CD4-positive, alpha-beta memory T cell (primary cell): ENCODE results near the gene DGKH. TPM values are rescaled to one million over a fixed set of nuclear protein-coding genes. Genes with fewer than 3 reads are reported as not detected.

ENCODE experiments used
- CTCF ChIA-PET: fragments of 350-600 bp; sonication (Branson Sonifier 250); formaldehyde crosslinking; loops from one replicate; lab custom pipeline; 2021; ENCODE audit warnings: inconsistent platforms; ENCODE audit not compliant: partially characterized antibody; lab: Charles Lee
- POLR2A ChIA-PET: fragments of 350-600 bp; sonication (Branson Sonifier 250); formaldehyde crosslinking; loops from one replicate; lab custom pipeline; 2021; ENCODE audit not compliant: partially characterized antibody; lab: Charles Lee
- DNase-seq, 5 donors: peaks; one replicate each; pipeline versions ENCODE4 v3.0.0 to v3.0.0-alpha.2; 2020 to 2022; ENCODE audit warnings: mixed read lengths in 1 of 5
- H3K27ac ChIP-seq: one replicate; pipeline ENCODE4 v1.7.0; 2013; ENCODE audit warnings: low read depth, low read length
- H3K27me3 ChIP-seq: 2 replicates; pipeline ENCODE4 v1.7.0; 2013; ENCODE audit warnings: mild to moderate bottlenecking, low read length, moderate library complexity; ENCODE audit not compliant: insufficient read depth
- H3K36me3 ChIP-seq: 2 replicates; pipeline ENCODE4 v1.7.0; 2013; ENCODE audit warnings: mild to moderate bottlenecking, low read length, moderate library complexity; ENCODE audit not compliant: insufficient read depth
- H3K4me1 ChIP-seq: 2 replicates; pipeline ENCODE4 v1.7.0; 2013; ENCODE audit warnings: mild to moderate bottlenecking, low read length, moderate library complexity; ENCODE audit not compliant: insufficient read depth
- H3K4me3 ChIP-seq, 2 donors: one replicate each; pipeline ENCODE4 v1.7.0; 2013; ENCODE audit warnings: low read length in 2 of 2, mild to moderate bottlenecking in 1 of 2
- H3K9me3 ChIP-seq, 2 donors: one replicate each; pipeline ENCODE4 v1.7.0; 2013; ENCODE audit warnings: low read length in 2 of 2, control low read depth in 1 of 2; ENCODE audit not compliant: control insufficient read depth in 1 of 2
- H3K27ac Mint-ChIP-seq, 7 donors: one replicate each; pipeline ENCODE4 v1.8.0; 2020 to 2021; ENCODE audit warnings: mixed read lengths in 7 of 7, mild to moderate bottlenecking in 6 of 7, inconsistent platforms in 3 of 7, moderate library complexity in 3 of 7
- H3K27me3 Mint-ChIP-seq, 2 donors: one replicate each; pipeline ENCODE4 v1.8.0; 2020 to 2021; ENCODE audit warnings: mixed read lengths in 2 of 2
- H3K36me3 Mint-ChIP-seq, 2 donors: one replicate each; pipeline ENCODE4 v1.8.0; 2020 to 2021; ENCODE audit warnings: mixed read lengths in 2 of 2, inconsistent platforms in 1 of 2, mild to moderate bottlenecking in 1 of 2
- H3K4me1 Mint-ChIP-seq, 4 donors: one replicate each; pipeline ENCODE4 v1.8.0; 2020 to 2021; ENCODE audit warnings: mixed read lengths in 4 of 4, mild to moderate bottlenecking in 1 of 4
- H3K4me3 Mint-ChIP-seq, 8 donors: one replicate each; pipeline ENCODE4 v1.8.0; 2020 to 2021; ENCODE audit warnings: mixed read lengths in 8 of 8, mild to moderate bottlenecking in 7 of 8, moderate library complexity in 6 of 8, inconsistent platforms in 3 of 8
- H3K9me3 Mint-ChIP-seq, 8 donors: one replicate each; pipeline ENCODE4 v1.8.0; 2020 to 2021; ENCODE audit warnings: mixed read lengths in 8 of 8, mild to moderate bottlenecking in 5 of 8, inconsistent platforms in 3 of 8, moderate library complexity in 1 of 8
- intact Hi-C: fragments of 100-400 bp; cut with micrococcal nuclease; formaldehyde crosslinking; loops from one replicate; pipeline ENCODE4 v1.15.1; 2023
- polyA plus RNA-seq, 2 donors: library from polyadenylated mRNA; unstranded; fragments of 300-500 nt; fragmentation: Illumina TruSeq; gene quantifications; one replicate each; pipeline ENCODE4 v1.2.3, GENCODE V29; 2021
- total RNA-seq, 2 experiments: library from RNA; stranded (reverse); gene quantifications; one replicate each; pipeline ENCODE4 v1.2.3, GENCODE V29; 2021

The DGKH gene
- total and polyA plus RNA-seq, 4 experiments from 2014 or later = 2.1 to 11.6 (median 6.6) TPM

GRCh38 chr13:42272115-42272803, 223.8 kb downstream of the DGKH start, which contains the start of gene AKAP11:
Gene AKAP11, plus strand, starts transcription at chr13:42272152. Its CDS starts 14,197 bp downstream, at chr13:42286349.
- Mint-ChIP-seq H3K9me3 (no peaks in the 10 kb centered on the region), H3K4me1 (peaks cover 38 to 67% (median 51%) of the 10 kb centered on the region in 4 donors), H3K4me3 (peak within 1 kb of the TSS; percentile 93 to 99 (median 97)), H3K27me3 (no peaks in the 10 kb centered on the region), H3K27ac (peak within 1 kb of the TSS; percentile 98 to 99 (median 98)), H3K36me3 (peaks cover 0 to 6% of the 10 kb centered on the region in 2 donors)
- Histone ChIP-seq H3K9me3 (no peaks in the 10 kb centered on the region), H3K4me1 (peaks cover 54% of the 10 kb centered on the region), H3K4me3 (peak within 1 kb of the TSS; percentile 82 to 93), H3K36me3 (no peaks in the 10 kb centered on the region), H3K27ac (peak within 1 kb of the TSS; percentile 94), H3K27me3 (no peaks in the 10 kb centered on the region)
- ChIA-PET POLR2A (interaction anchor here (0.7 to 2.7 kb wide), 19 partner anchors 16 to 1212 kb away, joined by 3 to 19 read pairs (median 3); partner anchors contain the start of genes EPSTI1, KBTBD6, MTRF1 and RGCC), CTCF (interaction anchor here (1.0 to 1.1 kb wide), 4 partner anchors 11 to 301 kb away, joined by 3 to 5 read pairs (median 3); no protein-coding TSS in a partner anchor)
- intact Hi-C loops = loop anchor here (1.0 to 10.0 kb wide), 8 partner anchors 83 to 1210 kb away; partner anchors contain the start of genes DNAJC15, KBTBD6, MTRF1 and VWA8
- peak in 2 of 5 donors; percentile 51 to 61 for DNase-seq

- peak overlapping the region; percentile 72 to 98 (median 96) for H3K4me3 Mint-ChIP-seq
Observed at GRCh38 chr13:42272804-42273175, 224.3 kb downstream of the DGKH start.

GRCh38 chr13:42274386-42275097, 226.1 kb downstream of the DGKH start:
- ChIA-PET CTCF (no interaction called here), POLR2A (no interaction called here)
- Mint-ChIP-seq H3K27me3 (no peaks in the 10 kb centered on the region), H3K4me3 (peak overlapping the region; percentile 44 to 96 (median 80)), H3K4me1 (peaks cover 50 to 77% (median 62%) of the 10 kb centered on the region in 4 donors), H3K9me3 (no peaks in the 10 kb centered on the region), H3K36me3 (peaks cover 0 to 6% of the 10 kb centered on the region in 2 donors), H3K27ac (peak overlapping the region; percentile 84 to 99 (median 87))
- peaks cover 77% of the 10 kb centered on the region for H3K4me1 ChIP-seq
- no peaks in the 10 kb centered on the region for H3K9me3 ChIP-seq
- intact Hi-C loops = loop anchor here (5.0 to 10.0 kb wide), 7 partner anchors 80 to 1212 kb away; partner anchors contain the start of genes KBTBD6, MTRF1, VWA8 and WBP4
- H3K27me3 ChIP-seq = no peaks in the 10 kb centered on the region
- peak overlapping the region in 1 of 2 donors; percentile 12 for H3K4me3 ChIP-seq
- peak overlapping the region; percentile 37 for H3K27ac ChIP-seq
- no peak for DNase-seq
- H3K36me3 ChIP-seq = no peaks in the 10 kb centered on the region

More at GRCh38 chr13:42272804-42273175, 224.3 kb downstream of the DGKH start:
- peak in 4 of 5 donors; percentile 20 to 26 (median 26) for DNase-seq
- peaks cover 0 to 6% of the 10 kb centered on the region in 2 donors for H3K36me3 Mint-ChIP-seq
- H3K27ac Mint-ChIP-seq = peak overlapping the region; percentile 95 to 99 (median 98)
- H3K4me1 ChIP-seq = peaks cover 59% of the 10 kb centered on the region
- H3K27me3 Mint-ChIP-seq = no peaks in the 10 kb centered on the region
- no peaks in the 10 kb centered on the region for H3K9me3 ChIP-seq
- H3K9me3 Mint-ChIP-seq = no peaks in the 10 kb centered on the region
- POLR2A ChIA-PET = interaction anchor here (0.7 to 2.7 kb wide), 11 partner anchors 19 to 815 kb away, joined by 3 to 19 read pairs (median 4); partner anchors contain the start of genes EPSTI1, RGCC and VWA8
- intact Hi-C loops = loop anchor here (1.0 to 10.0 kb wide), 8 partner anchors 82 to 1210 kb away; partner anchors contain the start of genes DNAJC15, KBTBD6, MTRF1 and VWA8
- H3K36me3 ChIP-seq = no peaks in the 10 kb centered on the region
- no peaks in the 10 kb centered on the region for H3K27me3 ChIP-seq
- peak overlapping the region; percentile 80 to 85 for H3K4me3 ChIP-seq
- peak overlapping the region; percentile 94 for H3K27ac ChIP-seq
- CTCF ChIA-PET = interaction anchor here (0.7 to 1.1 kb wide), 3 partner anchors 11 to 206 kb away, joined by 3 to 5 read pairs (median 3); no protein-coding TSS in a partner anchor
- H3K4me1 Mint-ChIP-seq = peaks cover 43 to 73% (median 56%) of the 10 kb centered on the region in 4 donors

GRCh38 chr13:42275098-42275471, 226.6 kb downstream of the DGKH start:
- H3K27me3 Mint-ChIP-seq = no peaks in the 10 kb centered on the region
- peak overlapping the region; percentile 62 to 99 (median 92) for H3K27ac Mint-ChIP-seq
- Histone ChIP-seq H3K27me3 (no peaks in the 10 kb centered on the region), H3K4me1 (peaks cover 82% of the 10 kb centered on the region), H3K27ac (peak overlapping the region; percentile 37), H3K4me3 (peak overlapping the region in 1 of 2 donors; percentile 12), H3K9me3 (no peaks in the 10 kb centered on the region), H3K36me3 (no peaks in the 10 kb centered on the region)
- DNase-seq = peak in 1 of 5 donors; percentile 9
- peaks cover 50 to 77% (median 62%) of the 10 kb centered on the region in 4 donors for H3K4me1 Mint-ChIP-seq
- ChIA-PET POLR2A (no interaction called here), CTCF (no interaction called here)
- H3K9me3 Mint-ChIP-seq = no peaks in the 10 kb centered on the region
- intact Hi-C loops = loop anchor here (10.0 kb wide), 3 partner anchors 80 to 1010 kb away; partner anchors contain the start of genes MTRF1 and VWA8
- H3K36me3 Mint-ChIP-seq = peaks cover 0 to 6% of the 10 kb centered on the region in 2 donors
- peak overlapping the region in 7 of 8 donors; percentile 18 to 96 (median 75) for H3K4me3 Mint-ChIP-seq

- peaks cover 0 to 6% of the 10 kb centered on the region in 2 donors for H3K36me3 Mint-ChIP-seq
- peak overlapping the region in 7 of 8 donors; percentile 18 to 96 (median 75) for H3K4me3 Mint-ChIP-seq
- peaks cover 47 to 73% (median 58%) of the 10 kb centered on the region in 4 donors for H3K4me1 Mint-ChIP-seq
- Histone ChIP-seq H3K4me3 (peak overlapping the region in 1 of 2 donors; percentile 12), H3K27me3 (no peaks in the 10 kb centered on the region), H3K4me1 (peaks cover 86% of the 10 kb centered on the region), H3K27ac (peak overlapping the region; percentile 37), H3K36me3 (no peaks in the 10 kb centered on the region), H3K9me3 (no peaks in the 10 kb centered on the region)
- POLR2A ChIA-PET = no interaction called here
- H3K27ac Mint-ChIP-seq = peak overlapping the region; percentile 61 to 99 (median 87)
- H3K27me3 Mint-ChIP-seq = no peaks in the 10 kb centered on the region
- peak in 1 of 5 donors; percentile 42 for DNase-seq
- CTCF ChIA-PET = no interaction called here
- no peaks in the 10 kb centered on the region for H3K9me3 Mint-ChIP-seq
- intact Hi-C loops = loop anchor here (10.0 kb wide), 3 partner anchors 79 to 1011 kb away; partner anchors contain the start of genes MTRF1 and VWA8
Observed at GRCh38 chr13:42275506-42275905, 227.1 kb downstream of the DGKH start.

GRCh38 chr13:42276683-42277082, 228.2 kb downstream of the DGKH start:
- H3K4me3 Mint-ChIP-seq = peak overlapping the region in 6 of 8 donors; percentile 27 to 65 (median 58)
- intact Hi-C loops = loop anchor here (2.0 to 10.0 kb wide), 4 partner anchors 78 to 1012 kb away; partner anchors contain the start of genes MTRF1 and VWA8
- peaks cover 0 to 5% of the 10 kb centered on the region in 2 donors for H3K36me3 Mint-ChIP-seq
- POLR2A ChIA-PET = no interaction called here
- H3K27me3 ChIP-seq = no peaks in the 10 kb centered on the region
- H3K9me3 ChIP-seq = no peaks in the 10 kb centered on the region
- H3K27ac ChIP-seq = peak overlapping the region; percentile 20
- no peak for DNase-seq
- H3K36me3 ChIP-seq = no peaks in the 10 kb centered on the region
- H3K4me1 Mint-ChIP-seq = peaks cover 39 to 61% (median 50%) of the 10 kb centered on the region in 4 donors
- H3K27ac Mint-ChIP-seq = peak overlapping the region in 5 of 7 donors; percentile 31 to 88 (median 58)
- H3K27me3 Mint-ChIP-seq = no peaks in the 10 kb centered on the region
- H3K9me3 Mint-ChIP-seq = no peaks in the 10 kb centered on the region
- H3K4me1 ChIP-seq = peaks cover 84% of the 10 kb centered on the region
- H3K4me3 ChIP-seq = no peak overlapping the region
- CTCF ChIA-PET = no interaction called here
